ENCODE results near the gene GJA1. TPM values are rescaled to one million over a fixed set of nuclear protein-coding genes. Genes with fewer than 3 reads are reported as not detected.

GJA1 gene
- total and polyA plus RNA-seq, 12 donors = 80.7 to 893 (median 584) TPM

GRCh38 chr6:121413879-121414278 is 21.6 kb upstream of the GJA1 start:
- no peak for TF ChIP-seq CTCF (IDR thresholded peaks at IDR 0.05)
- H3K4me1 ChIP-seq (replicated peaks in 1 of 2) = no peaks in the 10 kb centered on the region
- H3K9me3 ChIP-seq (replicated peaks in 1 of 3) = no peaks in the 10 kb centered on the region
- DNase-seq = no peak
- intact Hi-C loops (cut with DNase I) = no loop called here
- H3K27ac ChIP-seq = no peak overlapping the region
- no peak overlapping the region for H3K4me3 ChIP-seq
- no peaks in the 10 kb centered on the region for H3K36me3 ChIP-seq (replicated peaks in 1 of 2)
- WGBS, 4 donors = 68 to 80% (median 74%) methylated on average over 2 of the region's 2 CpGs
- no peaks in the 10 kb centered on the region for H3K27me3 ChIP-seq

GRCh38 chr6:121418346-121418745 is 17.1 kb upstream of the GJA1 start:
- no peak for TF ChIP-seq POLR2A (IDR thresholded peaks at IDR 0.05)
- intact Hi-C loops (cut with DNase I) = no loop called here

GRCh38 chr6:121426686-121427085 is 8.8 kb upstream of the GJA1 start:
- TF ChIP-seq POLR2A (IDR thresholded peaks at IDR 0.05) (no peak), CTCF (IDR thresholded peaks at IDR 0.05) (no peak)
- DNase-seq = no peak
- Histone ChIP-seq H3K9me3 (replicated peaks in 1 of 3) (no peaks in the 10 kb centered on the region), H3K4me1 (replicated peaks in 1 of 2) (no peaks in the 10 kb centered on the region), H3K4me3 (no peak overlapping the region), H3K27me3 (no peaks in the 10 kb centered on the region), H3K27ac (no peak overlapping the region), H3K36me3 (replicated peaks in 1 of 2) (no peaks in the 10 kb centered on the region)
- WGBS, 4 donors = 78 to 83% (median 81%) methylated on average over 3 of the region's 3 CpGs
- intact Hi-C loops (cut with DNase I) = loop anchor here (5.0 to 10.0 kb wide), 3 partner anchors 428 to 608 kb away; no protein-coding TSS in a partner anchor

More at GRCh38 chr6:121418346-121418745, 17.1 kb upstream of the GJA1 start:
- WGBS, 4 donors = 90 to 97% (median 93%) methylated on average over 4 of the region's 4 CpGs
- Histone ChIP-seq H3K9me3 (replicated peaks in 1 of 3) (no peaks in the 10 kb centered on the region), H3K27me3 (no peaks in the 10 kb centered on the region), H3K36me3 (replicated peaks in 1 of 2) (no peaks in the 10 kb centered on the region), H3K27ac (no peak overlapping the region), H3K4me1 (replicated peaks in 1 of 2) (no peaks in the 10 kb centered on the region), H3K4me3 (no peak overlapping the region)
- no peak for DNase-seq

- Histone ChIP-seq H3K27ac (no peak overlapping the region), H3K4me3 (no peak overlapping the region), H3K9me3 (replicated peaks in 1 of 3) (no peaks in the 10 kb centered on the region), H3K36me3 (replicated peaks in 1 of 2) (no peaks in the 10 kb centered on the region), H3K4me1 (replicated peaks in 1 of 2) (peaks cover 5 to 6% of the 10 kb centered on the region in 2 donors), H3K27me3 (no peaks in the 10 kb centered on the region)
- TF ChIP-seq CTCF (IDR thresholded peaks at IDR 0.05) = no peak
- TF ChIP-seq POLR2A (IDR thresholded peaks at IDR 0.05) = no peak
- DNase-seq = no peak
- intact Hi-C loops (cut with DNase I) = loop anchor here (5.0 to 10.0 kb wide), 3 partner anchors 426 to 606 kb away; no protein-coding TSS in a partner anchor
- WGBS, 4 donors = 86 to 92% (median 90%) methylated on average over 15 of the region's 15 CpGs
These were observed 6.3 kb upstream of the GJA1 start for GRCh38 chr6:121428872-121429756.

Measured in adrenal gland (tissue), 12 donors.